ENCODE data around the gene RBM6. TPM values are rescaled to one million over a fixed set of nuclear protein-coding genes. Genes with fewer than 3 reads are reported as not detected.
"Not testable (repeated sequence)": the region's sequence is repeated elsewhere in the genome, so short reads cannot be mapped to it uniquely, and the experiment has no call there.

RBM6 gene
- total RNA-seq, 1 experiment from 2014 or later: 72.0 TPM

- Histone ChIP-seq H3K4me1 (replicated peaks; ENCODE audit: insufficient read depth) (peaks cover 56% of the 10 kb centered on the region), H3K4me2 (peak overlapping the region; percentile 89), H4K20me1 (ENCODE audit: insufficient read depth) (no peaks in the 10 kb centered on the region; the same call in 1 of the 2 replicates), H2AFZ (no peak overlapping the region), H3K9me2 (ENCODE audit: insufficient read depth) (no peaks in the 10 kb centered on the region), H3K27me3 (ENCODE audit: insufficient read depth, low read depth) (no peaks in the 10 kb centered on the region), H3F3A (ENCODE audit: insufficient read depth, low read depth) (peaks cover 51% of the 10 kb centered on the region), H3K9me3 (ENCODE audit: insufficient read depth, low read depth) (no peaks in the 10 kb centered on the region), H3K27ac (peak overlapping the region; percentile 66), H3K36me3 (ENCODE audit: low read depth) (peaks cover 2% of the 10 kb centered on the region; the same call in 1 of the 2 replicates), H3K79me2 (ENCODE audit: low read depth) (peaks cover 61% of the 10 kb centered on the region), H3K4me3 (peak overlapping the region; percentile 87)
- CTCF ChIA-PET: no interaction called here
- POLR2A ChIA-PET (ENCODE audit: unreplicated experiment): no interaction called here
- intact Hi-C loops (cut with micrococcal nuclease; ENCODE audit: unreplicated experiment): loop anchor here (1.0 to 5.0 kb wide), 2 partner anchors 38 to 115 kb away; partner anchors contain the start of genes IP6K1 and RBM6
- DNase-seq: no peak
- TF ChIP-seq EZH2 (IDR thresholded peaks at IDR 0.05; ENCODE audit: low read depth): no peak
- TF ChIP-seq, protein P1, sequence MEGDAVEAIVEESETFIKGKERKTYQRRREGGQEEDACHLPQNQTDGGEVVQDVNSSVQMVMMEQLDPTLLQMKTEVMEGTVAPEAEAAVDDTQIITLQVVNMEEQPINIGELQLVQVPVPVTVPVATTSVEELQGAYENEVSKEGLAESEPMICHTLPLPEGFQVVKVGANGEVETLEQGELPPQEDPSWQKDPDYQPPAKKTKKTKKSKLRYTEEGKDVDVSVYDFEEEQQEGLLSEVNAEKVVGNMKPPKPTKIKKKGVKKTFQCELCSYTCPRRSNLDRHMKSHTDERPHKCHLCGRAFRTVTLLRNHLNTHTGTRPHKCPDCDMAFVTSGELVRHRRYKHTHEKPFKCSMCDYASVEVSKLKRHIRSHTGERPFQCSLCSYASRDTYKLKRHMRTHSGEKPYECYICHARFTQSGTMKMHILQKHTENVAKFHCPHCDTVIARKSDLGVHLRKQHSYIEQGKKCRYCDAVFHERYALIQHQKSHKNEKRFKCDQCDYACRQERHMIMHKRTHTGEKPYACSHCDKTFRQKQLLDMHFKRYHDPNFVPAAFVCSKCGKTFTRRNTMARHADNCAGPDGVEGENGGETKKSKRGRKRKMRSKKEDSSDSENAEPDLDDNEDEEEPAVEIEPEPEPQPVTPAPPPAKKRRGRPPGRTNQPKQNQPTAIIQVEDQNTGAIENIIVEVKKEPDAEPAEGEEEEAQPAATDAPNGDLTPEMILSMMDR (conservative IDR thresholded peaks at IDR 0.05): no peak
- no TSS peak for BruUV-seq (replicated peaks)
Observed at GRCh38 chr3:49902511-49903345, 37.2 kb upstream of the RBM6 start.

DNA sequence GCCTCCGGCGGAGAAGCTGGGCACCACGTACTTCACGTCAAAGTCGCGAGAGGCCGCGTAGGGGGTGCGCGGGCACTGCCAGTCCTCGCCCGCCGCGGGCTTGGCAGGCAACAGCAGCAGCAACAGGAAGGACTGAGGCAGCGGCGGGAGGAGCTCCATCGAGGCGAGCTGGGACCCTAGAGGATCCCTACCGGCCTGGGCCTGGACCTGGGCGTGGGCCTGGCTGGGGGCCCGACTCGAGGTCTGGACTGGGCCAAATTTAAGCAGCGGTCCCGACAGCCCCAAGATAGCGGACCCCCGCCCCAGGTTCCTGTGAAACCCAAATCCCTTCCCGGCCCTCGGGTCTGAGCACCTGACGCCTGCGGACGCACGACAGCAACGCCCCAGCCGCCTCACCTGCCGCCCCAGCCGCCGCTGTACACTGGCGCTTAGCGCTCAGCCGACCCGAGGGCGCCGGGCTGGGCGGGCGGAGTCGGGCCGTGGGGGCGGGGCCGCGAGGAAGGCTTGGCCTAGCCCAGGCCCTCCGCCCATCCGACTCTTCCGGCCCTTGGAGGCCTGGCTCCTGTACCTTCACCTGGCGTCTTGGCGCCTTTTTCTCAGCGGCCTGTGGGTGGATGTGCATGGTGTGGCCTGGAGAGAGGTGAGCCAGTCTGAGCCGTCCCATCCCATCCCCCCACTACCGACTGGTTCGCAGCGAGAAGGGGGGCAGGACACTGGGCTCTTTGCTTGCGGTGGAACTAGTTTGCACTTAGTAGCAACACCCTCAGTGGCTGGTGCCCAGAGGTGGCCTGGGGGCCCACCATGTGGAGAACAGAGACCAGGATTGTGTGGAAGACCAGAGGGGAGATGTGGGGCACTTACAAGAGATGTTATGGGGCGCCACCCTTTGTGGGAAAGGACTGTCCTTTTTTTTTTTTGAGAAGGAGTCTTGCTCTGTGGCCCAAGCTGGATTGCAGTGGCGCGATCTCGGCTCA is 36.2 kb upstream of the RBM6 start, which contains the start of gene MST1R:
TSS of gene MST1R (minus strand) at position 423 of the 974 bp plus-strand sequence. CDS start at position 159, 264 bp downstream.
- Histone ChIP-seq H3K4me3 (peak within 1 kb of the TSS; percentile 87), H3K79me2 (ENCODE audit: low read depth) (peaks cover 51% of the 10 kb centered on the region), H3K9me3 (ENCODE audit: insufficient read depth, low read depth) (no peaks in the 10 kb centered on the region), H3K27me3 (ENCODE audit: insufficient read depth, low read depth) (no peaks in the 10 kb centered on the region), H3K4me2 (peak within 1 kb of the TSS; percentile 89), H4K20me1 (ENCODE audit: insufficient read depth) (no peaks in the 10 kb centered on the region; the same call in 1 of the 2 replicates), H3K4me1 (replicated peaks; ENCODE audit: insufficient read depth) (peaks cover 53% of the 10 kb centered on the region), H3K27ac (peak within 1 kb of the TSS; percentile 66), H3F3A (ENCODE audit: insufficient read depth, low read depth) (peaks cover 51% of the 10 kb centered on the region), H3K36me3 (ENCODE audit: low read depth) (no peaks in the 10 kb centered on the region; the same call in 1 of the 2 replicates), H3K9me2 (ENCODE audit: insufficient read depth) (no peaks in the 10 kb centered on the region), H2AFZ (no peak within 1 kb of the TSS)
- intact Hi-C loops (cut with micrococcal nuclease; ENCODE audit: unreplicated experiment): loop anchor here (1.0 to 5.0 kb wide), 3 partner anchors 37 to 116 kb away; partner anchors contain the start of genes IP6K1, RBM6 and TRAIP
- DNase-seq: peak; percentile 90 to 98
- TSS peak; percentile 56 for BruUV-seq (replicated peaks)
- ChIA-PET CTCF (no interaction called here), POLR2A (ENCODE audit: unreplicated experiment) (interaction anchor here (0.6 kb wide), 1 partner anchor 25 kb away, joined by 3 read pairs; no protein-coding TSS in a partner anchor)
- TF ChIP-seq, protein P1 (conservative IDR thresholded peaks at IDR 0.05): no peak
- TF ChIP-seq EZH2 (IDR thresholded peaks at IDR 0.05; ENCODE audit: low read depth): no peak

GRCh38 chr3:49904448-49904847 is 35.5 kb upstream of the RBM6 start:
- H3K27ac ChIP-seq; H2AFZ ChIP-seq; H3K9me2 ChIP-seq (ENCODE audit: insufficient read depth); H3K27me3 ChIP-seq (ENCODE audit: insufficient read depth, low read depth); H3K9me3 ChIP-seq (ENCODE audit: insufficient read depth, low read depth); H4K20me1 ChIP-seq (ENCODE audit: insufficient read depth); H3K4me3 ChIP-seq; DNase-seq; H3K36me3 ChIP-seq (ENCODE audit: low read depth); POLR2A ChIA-PET (ENCODE audit: unreplicated experiment); CTCF ChIA-PET: not testable (repeated sequence)
- intact Hi-C loops (cut with micrococcal nuclease; ENCODE audit: unreplicated experiment): loop anchor here (1.0 to 5.0 kb wide), 2 partner anchors 48 to 117 kb away; partner anchors contain the start of genes IP6K1 and TRAIP
- Histone ChIP-seq H3K79me2 (ENCODE audit: low read depth) (peaks cover 44% of the 10 kb centered on the region), H3K4me2 (peak overlapping the region; percentile 75), H3F3A (ENCODE audit: insufficient read depth, low read depth) (peaks cover 50% of the 10 kb centered on the region), H3K4me1 (replicated peaks; ENCODE audit: insufficient read depth) (peaks cover 47% of the 10 kb centered on the region)
- TSS peak; percentile 4 for BruUV-seq (replicated peaks)

All from PC-9 (cell line).